ENCODE data around the gene MYL4.
"Not testable (repeated sequence)": the region's sequence is repeated elsewhere in the genome, so short reads cannot be mapped to it uniquely, and the experiment has no call there.

MYL4 gene

DNA sequence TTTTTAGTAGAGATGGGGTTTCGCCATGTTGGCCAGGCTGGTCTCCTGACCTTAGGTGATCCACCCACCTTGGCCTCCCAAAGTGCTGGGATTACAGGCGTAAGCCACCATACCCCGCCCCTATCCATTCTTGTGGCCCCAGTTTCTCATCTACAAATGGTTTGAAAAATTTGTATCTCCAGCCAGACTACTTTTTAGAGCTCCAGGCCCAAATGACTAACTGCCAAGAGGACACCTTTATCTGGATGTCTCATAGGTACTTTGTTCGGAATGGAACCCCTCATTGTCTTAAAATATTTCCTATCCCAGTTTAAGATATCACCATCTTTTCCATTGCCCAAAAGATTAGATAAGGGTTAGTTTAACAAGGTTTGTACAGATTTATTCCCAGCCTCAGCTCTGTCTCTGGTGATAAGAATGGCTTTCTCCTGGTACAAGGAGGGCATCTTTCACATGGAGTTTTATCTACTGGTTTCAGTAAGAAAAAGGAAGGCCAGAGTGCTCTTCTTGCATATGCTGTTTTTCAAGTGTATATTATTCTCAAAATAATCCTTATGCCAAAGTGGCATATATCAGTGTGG, 15.1 kb upstream of the MYL4 start:
- DNase-seq, result no peak

DNA sequence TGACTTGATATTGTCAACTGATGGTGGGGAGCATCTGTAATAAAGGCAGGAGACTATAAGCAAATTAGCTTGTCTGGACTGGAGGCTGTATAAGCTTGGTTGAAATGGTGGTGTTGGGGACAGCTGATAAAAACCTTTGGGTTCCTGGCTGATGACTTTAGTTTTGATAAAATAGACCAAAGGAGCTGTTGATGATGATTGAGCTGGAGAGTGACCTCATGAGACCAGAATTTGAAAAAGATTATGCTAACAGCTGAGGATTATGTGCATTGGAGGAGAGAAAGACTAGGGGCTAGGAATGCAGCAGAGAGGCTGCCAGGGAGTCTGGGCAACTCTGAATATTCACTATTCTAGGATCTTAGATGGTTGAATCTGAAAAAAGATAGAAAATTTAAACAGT, 11.3 kb upstream of the MYL4 start:
- no peak for DNase-seq

DNA sequence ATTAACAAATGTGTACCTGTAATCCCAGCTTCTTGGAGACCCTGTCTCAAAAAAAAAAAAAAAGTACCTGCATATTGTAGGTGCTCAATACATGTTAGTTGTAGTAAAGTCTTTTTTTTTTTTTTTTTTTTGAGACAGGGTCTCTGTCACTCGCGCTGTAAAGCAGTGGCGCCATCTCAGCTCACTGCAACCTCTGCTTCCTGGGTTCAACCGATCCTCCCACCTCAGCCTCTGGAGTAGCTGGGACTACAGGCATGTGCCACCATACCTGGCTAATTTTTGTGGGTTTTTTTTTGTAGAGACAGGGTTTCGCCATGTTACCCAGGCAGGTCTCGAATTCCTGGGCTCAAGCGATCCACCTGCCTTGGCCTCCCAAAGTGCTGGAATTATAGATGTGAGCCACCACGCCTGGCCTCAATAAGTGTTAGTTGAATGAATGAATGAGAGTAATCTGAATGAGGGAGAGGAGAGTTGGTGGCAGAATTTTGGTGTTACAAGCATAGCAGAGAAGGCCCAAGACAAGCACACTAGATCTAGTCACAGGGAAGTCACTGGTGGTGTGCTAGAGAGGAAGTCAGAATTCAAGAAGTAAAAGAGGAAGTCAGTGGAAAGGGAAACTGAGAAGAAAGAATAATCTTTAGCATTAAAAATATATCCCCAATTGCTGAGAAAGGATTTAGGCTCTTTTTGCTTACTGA, 9.4 kb upstream of the MYL4 start:
- peak; percentile 95 to 97 for DNase-seq

DNA sequence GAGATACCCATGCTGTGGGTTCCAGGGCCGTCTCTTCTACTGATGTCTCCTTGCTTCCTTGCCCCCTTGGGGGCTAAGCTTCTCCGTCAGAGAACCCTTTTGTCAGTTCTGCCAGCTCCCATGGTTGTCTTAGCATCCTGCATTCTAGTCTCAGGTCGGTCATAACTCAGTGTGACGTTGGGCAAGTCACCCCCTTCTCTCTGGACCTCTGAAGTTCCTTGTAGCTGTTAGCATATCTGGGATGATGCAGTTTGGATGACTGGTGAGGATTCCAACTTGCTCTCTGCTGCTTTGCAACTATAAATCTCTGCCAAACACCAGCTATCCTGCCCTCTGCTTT, 8.9 kb upstream of the MYL4 start:
- no peak for DNase-seq

DNA sequence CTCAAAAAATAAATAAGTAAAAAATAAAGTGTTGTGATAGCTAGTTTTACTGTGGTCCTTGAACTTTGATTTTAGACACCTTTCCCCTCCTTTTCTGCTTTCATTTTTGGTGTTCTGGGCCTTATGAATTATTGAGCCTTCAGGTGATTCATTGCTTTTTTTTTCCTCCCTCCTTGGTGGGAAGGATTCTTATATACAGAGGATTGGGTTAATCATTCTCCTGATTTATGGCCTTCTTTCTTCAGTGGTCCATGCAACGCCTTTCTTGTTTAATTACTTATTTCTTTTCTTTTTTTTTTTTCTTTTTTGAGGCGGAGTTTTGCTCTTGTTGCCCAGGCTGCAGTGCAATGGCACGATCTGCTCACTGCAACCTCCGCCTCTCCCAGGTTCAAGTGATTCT, 8.0 kb upstream of the MYL4 start:
- DNase-seq, result no peak

DNA sequence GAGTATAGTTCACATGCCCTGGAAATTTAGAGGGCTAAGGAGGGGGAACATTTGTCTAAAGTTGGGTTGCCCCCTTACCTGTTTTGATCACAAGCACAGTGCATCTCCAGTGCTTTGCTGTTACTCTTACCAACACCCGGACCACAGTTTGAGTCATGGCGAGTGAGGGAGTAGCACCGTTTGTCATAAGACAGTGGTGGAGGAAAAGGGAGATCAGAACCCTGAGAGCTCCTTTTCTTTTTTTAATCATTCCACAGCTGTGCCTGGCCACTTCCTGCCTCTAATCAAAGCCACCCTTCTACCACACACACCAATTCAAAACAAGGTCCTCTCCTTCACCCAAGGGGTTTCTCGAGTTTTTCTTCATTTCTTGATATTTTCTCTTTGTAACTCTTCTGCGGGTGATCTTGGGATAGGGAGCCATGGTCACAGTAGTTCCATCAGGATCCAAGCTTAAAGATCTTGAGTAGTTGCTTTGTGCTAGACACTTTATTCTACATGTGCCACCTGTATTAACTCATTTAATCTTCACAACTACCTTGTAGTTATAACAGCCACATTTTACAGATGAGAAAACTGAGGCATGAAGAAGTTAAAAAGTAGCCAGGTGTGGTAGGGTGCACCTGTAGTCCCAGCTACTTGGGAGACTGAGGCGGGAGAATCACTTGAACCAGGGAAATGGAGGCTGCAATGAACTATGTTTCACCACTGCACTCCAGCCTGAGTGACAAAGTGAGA, 5.0 kb upstream of the MYL4 start:
- DNase-seq, result peak; percentile 19 to 25

DNA sequence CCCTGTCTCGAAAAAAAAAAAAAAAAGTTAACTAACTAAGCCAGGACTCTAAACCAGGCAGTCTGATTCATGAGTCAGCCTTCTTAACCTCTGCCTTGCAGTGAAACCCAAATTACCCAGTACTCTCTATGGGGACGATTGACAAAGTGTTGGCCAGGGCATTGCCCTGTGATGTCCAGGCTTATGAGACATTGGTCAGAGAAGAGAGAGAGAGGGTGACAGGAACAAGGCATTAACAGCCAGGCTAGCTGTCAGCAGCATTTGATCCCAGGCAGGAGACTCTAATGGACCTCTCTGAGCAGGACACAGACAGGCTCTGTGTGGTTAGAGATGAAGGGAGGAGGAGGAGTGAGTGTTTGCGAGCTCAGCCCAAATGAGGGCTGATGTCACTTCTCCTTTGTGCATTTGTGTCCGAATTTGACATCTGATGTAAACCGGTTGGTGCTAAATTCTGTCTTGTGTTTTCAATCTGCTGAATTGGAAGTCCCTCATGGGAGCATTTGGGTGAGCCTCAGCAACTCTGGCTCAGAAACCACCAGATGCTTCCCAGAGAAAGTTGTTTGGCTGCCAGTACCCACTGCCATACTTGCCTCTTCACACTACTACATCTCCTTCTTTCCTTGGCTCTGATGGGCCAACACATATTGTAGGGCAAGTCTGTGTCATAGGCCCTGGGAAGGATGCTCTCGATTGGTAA, 4.3 kb upstream of the MYL4 start:
- DNase-seq, result peak; percentile 10 to 33

DNA sequence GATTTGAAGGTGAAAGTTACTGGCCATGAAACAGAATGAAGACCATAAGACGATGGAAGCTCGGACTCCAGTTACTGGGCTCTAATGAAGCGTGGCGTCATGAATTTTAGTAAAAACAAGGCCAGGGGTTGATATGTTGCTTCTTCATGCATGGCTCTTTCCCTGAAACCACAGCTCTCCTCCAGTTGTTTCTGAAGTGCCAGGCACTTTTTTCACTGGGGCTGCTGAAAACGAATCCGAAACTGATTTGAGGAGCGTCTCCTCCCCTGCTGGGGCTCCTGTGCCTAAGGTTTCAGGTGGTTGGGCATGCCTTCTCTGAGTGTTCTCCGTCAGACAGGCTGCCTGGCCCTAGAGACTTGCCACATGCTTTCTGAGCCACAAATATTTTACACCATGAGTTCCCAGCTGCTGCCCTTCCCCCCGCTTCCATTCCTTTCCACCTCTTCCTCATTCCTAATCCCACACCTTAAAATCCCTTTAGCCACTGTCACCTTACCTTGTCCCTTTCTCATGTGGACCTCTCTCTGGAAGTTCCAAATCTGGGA, 3.7 kb upstream of the MYL4 start:
- DNase-seq, result no peak

DNA sequence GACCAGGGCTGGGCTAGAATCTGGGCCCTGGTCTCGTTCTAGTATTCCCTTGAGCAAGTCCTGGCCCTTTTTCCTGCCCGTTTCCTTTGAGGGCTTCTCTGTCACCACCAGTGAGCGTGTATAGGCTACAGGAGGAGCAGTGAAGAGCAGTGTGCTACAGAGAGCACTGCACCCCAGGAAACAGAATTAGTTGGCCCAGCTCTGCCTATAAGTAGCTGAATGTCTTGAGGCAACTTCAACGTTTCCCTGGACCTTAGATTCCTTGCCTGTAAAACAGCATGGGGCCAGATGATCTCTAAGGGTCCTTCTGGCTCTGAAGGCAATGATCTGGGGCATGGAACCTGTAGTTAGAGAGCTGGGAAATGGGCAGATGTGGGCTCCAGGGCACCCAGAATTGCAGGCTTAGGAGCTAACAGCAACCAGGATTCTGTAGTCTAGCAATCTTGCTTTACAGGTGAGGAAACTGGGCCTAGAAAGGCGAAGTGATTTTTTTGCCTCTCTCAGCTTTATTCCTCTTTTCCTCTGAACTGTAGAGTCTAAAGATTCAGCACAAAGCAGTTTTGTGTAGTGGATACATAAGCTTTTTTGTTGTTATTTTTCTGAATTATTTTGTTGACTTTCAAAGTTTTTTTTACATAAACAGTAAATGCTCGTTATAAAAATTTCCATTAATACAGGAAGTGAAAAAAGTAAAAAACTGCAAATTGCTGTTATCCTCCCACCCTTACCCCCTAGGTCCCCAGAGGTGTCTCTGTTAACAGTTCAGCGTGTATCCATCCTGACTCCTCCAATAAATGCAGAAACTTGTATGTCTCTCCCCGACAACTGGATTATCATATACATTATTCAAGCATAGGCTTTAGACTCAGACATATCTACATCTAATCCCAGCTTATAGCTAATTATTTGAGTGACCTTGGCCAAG, 1.7 kb upstream of the MYL4 start:
- no peak for DNase-seq

DNA sequence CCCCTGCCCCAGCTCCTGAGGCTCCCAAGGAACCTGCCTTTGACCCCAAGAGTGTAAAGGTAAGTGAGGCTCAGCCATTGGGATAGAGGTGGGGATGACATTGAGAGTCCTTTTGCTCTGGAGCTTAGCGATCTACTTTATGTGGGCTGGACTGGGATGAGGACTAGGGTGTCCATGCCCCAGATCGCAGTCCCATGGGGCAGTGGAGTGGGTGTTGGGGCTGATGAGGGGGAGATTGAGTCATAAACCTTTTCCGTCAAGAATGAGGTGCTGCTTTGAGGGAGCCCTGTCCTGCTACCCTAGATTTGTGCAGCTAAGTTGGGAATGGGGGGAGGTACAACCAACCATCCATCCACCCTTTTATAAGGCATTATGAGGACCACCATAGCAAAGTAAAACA, 351 bp downstream of the MYL4 start:
- DNase-seq, result no peak

DNA sequence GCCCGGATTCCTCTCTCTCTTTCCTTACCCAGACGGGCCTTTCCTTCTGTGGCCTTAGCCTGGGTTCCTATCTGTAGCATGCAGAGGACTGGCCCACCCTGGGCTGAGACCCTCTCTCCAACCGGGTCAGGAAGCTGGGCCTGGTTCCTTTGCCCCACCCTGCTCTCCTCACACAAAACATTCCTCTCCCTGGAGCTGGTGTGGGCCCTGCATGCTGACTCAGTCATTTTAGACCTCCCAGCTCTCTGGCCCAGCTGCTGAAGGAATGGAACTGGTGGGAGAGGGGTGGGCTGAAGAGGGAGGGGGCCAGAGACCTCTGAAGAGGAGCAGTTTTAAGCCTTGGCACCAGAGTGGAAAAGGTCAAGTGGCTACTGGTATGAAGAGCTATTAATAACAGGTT, 957 bp downstream of the MYL4 start:
- DNase-seq, result no peak

DNA sequence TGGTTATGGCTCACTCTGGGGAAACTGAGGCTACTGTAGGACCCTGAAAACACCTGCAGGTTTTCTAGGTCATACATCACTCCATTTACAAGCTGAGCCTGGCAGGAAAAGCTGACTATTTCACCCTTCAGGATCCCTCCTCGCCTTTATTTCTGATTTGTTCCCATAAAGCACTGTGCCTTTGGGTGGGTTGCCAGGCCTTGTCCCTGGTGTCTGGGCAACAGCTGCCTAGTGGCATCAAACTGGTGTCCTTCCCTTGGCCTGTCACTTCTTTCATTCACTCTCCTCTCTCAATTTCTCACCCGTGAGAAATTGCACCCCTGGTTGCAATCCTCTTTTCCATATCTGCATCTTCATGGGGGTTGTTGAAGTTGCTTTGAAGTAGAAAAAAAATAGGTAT, 1.6 kb downstream of the MYL4 start:
- DNase-seq, result no peak

DNA sequence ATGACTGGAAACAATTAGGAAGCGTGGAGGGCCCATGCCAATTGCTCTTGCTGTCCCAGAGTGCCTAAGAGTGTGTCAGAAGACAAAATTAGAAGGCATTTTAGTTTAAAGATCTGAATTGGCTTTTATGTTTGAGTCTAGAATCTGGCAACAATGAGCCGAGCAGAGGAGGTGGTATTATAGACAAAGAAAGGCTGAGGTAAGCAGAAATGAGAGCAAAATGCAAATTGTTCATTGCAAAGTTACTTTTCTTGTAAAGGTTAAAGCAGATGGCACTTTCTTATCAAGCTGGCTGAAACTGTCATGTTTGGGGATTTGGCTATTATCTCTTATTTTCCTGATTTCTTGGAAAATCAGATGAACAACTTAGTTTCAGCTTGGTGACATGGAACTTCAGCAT, 3.3 kb downstream of the MYL4 start:
- DNase-seq, result no peak

DNA sequence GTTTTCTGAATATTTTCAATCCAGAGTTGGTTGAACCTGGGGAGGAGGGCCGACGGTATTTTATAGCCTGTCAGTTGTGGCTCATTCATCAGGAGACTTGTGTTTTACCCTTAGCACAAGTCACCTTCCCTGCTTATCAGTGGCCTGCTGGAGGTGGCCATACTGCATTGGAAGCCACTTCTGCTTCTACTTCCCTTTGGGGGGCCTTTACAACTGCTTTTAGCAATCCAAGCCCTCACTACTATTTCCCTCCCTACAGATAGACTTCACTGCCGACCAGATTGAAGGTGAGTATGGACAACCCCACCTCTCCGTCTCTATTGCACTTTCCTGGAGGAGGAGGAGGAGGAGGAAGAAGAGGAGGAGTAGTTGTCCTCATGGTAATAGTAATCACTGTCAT, 4.4 kb downstream of the MYL4 start:
- DNase-seq, result no peak

DNA sequence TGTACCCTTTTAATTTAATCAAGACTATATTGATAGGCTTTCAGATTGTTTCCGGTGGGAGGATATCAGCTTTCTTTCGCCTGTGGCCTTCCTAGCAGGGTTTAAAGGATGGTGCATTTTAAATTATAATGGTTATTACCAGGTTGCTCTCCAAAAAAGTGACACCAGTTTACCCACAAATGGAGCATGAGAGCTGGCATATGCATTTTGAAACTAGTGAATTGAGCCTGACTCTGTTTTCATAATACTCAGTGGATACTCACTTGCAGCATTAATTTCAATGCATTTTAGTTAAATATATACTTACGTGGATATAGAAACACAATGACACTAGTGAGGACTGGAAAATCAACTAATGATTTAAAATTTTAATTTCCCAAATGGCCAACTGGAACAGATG, 5.8 kb downstream of the MYL4 start:
- no peak for DNase-seq

DNA sequence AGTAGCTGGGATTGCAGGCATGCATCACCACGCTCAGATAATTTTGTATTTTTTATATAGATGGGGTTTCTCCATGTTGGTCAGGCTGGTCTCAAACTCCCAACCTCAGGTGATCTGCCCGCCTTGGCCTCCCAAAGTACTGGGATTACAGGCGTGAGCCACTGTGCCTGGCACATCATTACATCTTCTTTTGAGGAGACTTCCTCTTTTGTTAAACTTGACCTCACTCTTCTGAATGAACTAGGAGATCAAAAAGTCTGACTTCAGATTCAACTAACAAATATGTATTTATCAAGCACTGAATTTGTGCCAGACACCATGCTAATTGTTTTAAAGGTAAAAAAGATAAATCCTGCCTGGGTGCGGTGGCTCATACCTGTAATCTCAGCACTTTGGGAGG, 7.7 kb downstream of the MYL4 start:
- peak in 1 of 2 experiments; percentile 12 for DNase-seq

DNA sequence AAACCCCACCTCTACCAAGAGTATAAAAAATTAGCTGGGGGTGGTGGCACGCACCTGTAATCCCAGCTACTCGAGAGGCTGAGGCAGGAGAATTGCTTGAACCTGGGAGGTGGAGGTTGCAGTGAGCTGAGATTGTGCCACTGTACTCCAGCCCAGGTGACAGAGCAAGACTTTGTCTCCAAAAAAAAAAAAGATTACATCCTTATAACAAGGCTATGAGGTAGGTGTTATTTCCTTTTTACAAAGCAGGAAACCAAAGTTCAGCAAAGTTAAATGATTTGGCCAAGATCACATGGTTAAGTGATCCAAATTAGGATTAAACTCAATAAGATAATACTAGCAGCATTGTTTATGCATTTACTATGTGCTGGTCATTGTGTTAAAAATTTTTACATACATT, 8.1 kb downstream of the MYL4 start:
- not testable (repeated sequence) for DNase-seq

DNA sequence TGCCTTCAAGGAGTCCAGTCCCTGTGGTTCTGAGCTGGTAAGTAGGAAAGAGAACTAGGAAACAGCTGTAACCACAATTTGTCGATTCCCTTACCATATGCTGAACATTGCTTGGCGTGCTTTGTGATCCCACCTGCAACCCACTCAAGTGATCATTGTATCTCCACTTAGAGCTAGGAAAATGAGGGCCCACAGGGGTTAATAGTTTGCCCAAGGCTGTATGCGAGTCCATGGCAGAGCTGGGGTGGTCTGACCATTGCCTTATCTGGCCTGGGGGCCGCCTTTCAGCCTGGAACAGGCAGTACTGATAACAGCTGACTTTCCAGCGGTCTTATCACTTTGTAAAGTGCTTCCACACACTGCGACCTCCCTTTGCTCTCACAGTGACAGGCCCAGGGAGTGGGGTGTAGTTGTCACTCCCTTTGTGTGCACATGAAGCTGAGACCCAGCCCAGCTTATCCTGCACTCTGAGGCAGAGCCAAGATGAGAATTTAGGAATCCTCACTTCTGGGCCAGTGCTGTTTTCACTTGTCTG, 9.8 kb downstream of the MYL4 start:
- DNase-seq, result peak in 1 of 2 experiments; percentile 36

DNA sequence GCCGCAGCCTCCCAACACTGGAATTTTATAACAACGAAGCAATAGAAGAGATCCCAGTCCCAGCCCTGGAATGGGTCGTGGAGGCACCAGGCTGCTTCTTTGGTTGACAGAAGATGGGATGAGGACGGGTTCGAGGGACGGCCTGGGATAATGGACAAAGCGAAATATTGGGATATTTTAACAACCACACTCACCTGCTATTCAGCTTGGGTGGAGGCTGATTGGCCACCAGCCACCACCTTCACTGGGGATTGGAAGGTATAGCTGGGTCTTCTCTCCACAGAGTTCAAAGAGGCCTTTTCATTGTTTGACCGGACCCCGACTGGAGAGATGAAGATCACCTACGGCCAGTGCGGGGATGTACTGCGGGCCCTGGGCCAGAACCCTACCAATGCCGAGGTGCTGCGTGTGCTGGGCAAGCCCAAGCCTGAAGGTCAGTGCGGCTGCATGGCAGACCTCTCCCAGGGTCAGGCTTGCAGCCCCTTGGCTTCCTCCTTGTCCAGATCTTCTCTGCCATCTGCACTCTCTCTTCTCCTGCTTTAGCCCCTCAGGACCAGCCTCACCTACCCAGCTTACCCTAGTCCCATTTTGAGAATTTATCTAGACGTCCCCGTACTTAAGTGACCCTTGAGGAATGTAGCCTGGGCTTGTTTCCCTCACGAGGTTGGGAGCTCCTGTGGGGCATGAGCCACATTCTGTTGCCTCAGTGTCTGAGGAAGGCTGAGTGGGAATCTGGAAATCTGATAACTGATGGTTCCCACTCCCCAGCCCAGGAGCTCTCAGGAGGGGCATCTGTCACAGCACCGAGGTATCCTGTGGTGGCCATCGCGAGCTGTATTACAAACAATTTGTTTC, 10.7 kb downstream of the MYL4 start:
- DNase-seq, result no peak

DNA sequence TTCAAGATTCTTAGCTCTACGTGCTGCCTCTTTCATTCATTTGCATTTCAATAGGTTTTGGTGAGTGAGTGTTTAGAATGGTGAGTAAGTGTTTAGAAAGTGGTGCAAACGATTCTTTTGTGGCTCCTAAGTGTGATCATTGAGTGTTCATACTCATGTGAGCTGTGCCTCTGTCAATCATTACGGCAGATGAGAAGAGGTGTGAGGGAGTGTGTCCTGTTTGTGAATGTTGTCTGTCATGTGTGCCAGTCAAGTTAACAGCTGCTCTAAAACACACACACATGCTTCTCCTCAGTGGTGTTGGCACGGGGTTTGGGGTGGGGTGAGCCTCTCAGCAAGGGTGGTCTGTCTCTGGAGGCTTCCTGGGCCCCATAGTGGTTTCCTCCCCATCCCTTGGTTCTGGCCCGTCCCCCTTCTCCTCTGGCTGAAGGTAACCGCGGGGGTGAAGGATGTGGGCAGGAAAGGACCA, 11.4 kb downstream of the MYL4 start:
- peak; percentile 24 to 39 for DNase-seq

DNA sequence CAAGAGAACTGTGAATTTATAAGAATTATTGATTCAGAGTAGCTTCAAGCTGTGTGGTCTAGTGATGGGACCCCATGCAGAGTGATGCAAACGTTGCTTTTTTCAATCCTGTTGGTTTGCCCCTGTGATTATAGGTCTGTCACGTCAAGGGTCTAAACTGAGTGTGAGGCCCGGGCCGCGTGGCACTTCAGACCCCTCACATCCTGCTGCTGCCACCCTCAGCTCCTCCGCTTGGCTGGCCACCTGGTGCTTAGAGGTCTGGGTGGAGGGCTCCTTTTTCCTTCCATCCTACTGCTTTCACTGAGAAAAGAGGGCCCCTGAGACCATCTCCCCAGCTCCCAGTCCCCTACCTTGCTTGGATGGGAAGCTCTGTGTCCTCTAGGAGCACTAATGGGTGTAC, 12.0 kb downstream of the MYL4 start:
- no peak for DNase-seq

Measured in Kasumi-1 (cell line).